Inferior parietal cortex (tissue), 1 donor: ENCODE results near the gene GPC6.

Experiments used
- DNase-seq: peaks from one replicate; pipeline ENCODE4 v3.0.0-alpha.2; 2016; ENCODE audit errors: extremely low spot score

GPC6 gene

DNA sequence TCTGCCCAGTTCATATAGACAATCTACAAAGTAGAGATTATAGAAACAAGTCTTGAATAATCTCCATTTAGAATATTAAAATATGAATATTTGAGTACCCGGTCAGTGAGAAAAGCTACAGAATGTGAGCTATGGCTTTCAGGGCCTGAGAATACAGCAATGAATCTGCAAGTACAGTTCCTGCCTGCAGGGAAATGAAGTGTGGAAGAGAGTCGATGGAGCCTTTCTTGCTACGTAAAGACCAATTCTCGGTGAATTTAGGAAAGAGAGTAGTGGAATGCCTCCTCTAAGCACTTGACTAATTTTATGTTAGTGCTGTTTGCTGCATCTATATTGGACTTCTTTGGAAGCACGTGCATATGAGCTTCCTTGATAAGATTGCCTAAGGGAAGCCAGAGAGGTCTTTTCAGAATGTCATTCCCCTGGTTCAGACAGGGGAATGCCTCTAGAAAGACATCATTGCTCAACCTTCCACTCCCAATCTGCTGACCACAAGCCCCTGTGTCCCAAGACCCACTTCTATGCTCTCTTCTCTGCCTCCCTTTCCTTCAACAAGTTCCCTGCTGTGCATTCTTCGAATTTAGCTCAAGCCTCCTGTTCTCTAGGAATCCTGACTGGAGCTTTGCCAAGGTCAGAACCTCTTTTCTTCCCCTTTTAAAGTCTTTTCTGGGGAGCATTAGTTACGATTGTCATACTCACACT, 41.9 kb downstream of the GPC6 start:
- DNase-seq = no peak

DNA sequence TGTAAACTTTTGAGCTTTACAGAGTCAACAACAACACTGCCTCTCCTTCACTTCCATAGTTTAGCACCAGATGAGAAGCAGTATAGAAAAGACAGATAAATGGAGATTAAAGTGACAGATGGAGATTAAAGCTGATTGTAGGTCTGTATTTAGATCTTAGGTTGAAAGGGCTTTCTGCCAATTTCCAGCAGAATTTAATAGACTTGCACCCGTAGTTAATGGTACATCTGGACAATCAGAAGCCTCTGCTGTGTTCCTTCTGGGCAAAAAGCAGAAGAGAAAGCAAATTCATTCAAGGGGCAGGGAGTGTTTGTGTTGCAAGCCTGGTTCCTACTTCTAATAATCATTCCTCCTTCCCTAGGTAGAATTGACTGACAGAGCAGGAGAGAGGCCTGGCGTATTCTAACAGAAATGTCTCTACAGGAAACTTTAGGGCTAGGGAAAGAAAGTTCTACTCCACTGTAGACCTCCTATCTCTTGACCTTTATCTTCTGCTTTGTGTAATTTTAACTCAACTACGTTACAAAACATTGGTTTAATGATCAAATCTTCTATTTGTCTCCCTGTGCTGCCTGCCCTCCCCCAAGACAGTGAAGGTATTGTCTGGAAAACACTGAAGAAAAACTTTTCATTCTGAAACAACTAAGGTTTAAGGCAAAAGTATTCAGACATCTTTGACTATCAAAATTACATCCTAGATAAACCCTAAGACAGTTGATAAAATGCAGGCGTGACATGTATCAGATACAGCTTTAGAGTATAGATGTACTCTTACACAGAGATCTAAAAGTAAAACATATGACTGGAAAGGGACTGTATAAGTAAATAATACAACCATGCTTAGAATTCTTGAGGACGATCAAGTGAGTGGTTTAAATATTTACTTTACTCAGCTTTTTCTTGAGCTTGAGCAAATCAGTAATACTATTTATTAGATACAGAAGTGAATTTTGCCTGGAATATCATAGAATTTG, 44.4 kb downstream of the GPC6 start:
- no peak for DNase-seq

DNA sequence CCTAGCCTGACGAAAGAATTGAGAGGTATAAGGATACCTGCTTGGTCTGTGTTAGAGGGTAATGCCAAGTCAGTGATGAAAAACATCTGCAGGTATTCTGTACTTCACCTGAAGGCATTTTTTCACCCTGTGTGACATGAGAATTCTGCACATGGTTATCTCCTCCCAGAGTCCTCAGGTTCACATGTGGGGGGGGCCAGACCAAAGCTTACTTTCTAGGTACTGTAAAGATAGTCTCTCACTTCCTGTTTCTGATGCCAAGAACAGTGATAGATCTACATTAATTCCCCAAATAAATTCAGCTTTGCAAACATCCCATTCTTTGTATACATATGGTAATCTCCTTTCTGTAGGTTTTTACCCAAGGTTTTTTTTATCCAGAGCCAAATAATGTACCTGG, 53.4 kb downstream of the GPC6 start:
- no peak for DNase-seq

DNA sequence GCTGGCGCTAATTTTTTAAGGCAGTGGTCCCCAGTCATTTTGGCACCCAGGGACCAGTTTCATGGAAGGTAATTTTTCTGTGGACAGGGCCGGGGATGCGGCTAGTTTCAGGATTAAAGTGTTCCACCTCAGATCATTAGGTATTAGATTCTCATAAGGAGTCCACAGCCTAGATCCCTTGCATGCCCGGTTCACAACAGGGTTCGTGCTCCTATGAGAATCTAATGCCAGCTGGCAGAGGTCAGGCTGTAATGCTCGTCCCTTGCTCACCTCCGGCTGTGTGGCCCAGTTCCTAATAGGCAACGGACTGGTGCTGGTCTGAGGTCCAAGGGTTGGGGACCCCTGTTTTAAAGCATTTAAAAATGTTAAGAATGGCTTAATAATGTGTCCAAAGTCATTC, 54.1 kb downstream of the GPC6 start:
- no peak for DNase-seq

DNA sequence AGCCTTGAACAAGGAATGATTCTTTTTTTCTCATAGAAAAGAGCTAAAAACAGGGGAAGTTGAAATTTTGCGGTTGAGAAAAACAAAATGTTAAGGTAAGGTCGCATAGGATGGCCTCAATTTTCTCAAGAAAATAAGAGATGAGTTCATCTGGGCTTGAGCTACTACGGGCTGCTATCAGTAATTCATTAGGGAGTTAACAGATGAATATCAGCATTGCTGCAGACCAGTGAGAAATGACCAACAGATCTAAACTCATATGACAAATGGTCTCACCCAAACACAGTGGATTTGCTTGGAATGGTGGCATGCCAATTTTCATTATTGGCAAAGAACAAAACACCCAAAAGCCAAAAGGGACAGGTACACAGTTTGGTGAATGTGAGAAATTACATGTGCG, 56.6 kb downstream of the GPC6 start:
- DNase-seq = no peak

DNA sequence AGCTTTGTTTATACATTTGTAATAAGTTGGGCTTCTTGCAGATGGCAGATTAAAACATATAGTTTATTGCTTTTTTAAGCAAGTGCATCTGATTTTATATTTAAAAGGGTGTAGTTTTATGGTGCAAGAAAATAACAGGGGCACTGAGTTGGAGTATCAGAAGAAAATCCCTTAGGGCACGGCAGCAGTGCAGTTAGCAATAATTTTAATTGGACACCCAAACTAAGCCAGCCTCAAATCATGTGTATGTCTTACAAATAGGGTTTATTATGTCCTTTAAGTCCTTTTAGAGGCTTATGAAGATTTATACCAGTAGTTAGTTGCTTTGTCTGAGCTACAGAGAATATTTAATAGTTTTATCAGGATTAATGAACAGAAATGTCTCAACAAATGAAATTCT, 57.5 kb downstream of the GPC6 start:
- DNase-seq = no peak

DNA sequence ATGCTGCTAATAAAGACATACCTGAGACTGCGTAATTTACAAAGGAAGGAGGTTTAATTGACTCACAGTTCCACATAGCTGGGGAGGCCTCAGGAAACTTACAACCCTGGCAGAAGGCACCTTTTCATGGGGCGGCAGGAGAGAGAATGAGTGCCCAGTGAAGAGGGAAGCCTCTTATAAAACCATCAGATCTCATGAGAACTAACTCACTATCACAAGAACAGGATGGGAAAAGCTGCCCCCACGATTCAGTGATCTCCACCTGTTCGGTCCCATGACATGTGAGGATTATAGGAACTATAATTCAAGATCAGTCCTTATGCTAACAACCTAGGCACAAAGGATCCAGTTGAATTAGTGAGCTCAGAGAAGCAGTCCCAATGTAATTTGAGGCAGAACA, 59.4 kb downstream of the GPC6 start:
- DNase-seq = no peak

DNA sequence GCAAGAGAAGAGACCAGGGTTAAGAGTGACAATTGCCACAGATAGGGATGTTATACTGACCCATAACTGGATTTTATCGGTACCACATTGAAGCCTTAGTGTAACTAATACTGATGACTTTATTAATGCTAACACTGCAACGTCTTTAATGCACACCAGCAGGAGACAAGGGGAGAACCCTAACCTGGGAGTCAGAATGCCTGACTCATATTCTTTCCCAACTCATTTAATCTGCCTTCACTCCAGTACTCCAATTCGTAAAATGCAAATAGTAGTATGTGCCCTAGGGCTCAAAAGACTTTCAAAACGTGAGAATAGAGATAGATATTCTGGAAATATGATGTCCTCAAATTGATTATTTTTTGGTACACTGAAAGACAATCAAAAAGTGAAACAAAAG, 62.4 kb downstream of the GPC6 start:
- no peak for DNase-seq

DNA sequence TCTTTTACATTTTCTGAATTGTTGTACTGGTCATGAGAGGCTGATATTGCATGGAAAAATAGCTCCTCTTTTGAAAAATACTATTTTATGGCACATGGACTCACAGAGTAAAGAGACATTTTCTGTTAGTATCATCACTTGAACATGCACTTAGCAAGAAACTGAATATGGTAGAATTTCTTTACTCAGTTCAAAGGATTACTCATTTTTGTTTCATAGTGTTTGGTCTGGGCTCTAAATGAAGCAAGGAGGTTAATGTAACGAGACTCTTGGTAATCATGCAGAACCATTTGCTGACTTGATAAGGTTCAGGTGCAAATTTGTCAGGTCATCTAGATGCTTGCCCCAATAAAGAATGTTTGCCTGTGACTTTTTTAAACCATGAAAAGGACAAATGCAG, 63.2 kb downstream of the GPC6 start:
- no peak for DNase-seq

DNA sequence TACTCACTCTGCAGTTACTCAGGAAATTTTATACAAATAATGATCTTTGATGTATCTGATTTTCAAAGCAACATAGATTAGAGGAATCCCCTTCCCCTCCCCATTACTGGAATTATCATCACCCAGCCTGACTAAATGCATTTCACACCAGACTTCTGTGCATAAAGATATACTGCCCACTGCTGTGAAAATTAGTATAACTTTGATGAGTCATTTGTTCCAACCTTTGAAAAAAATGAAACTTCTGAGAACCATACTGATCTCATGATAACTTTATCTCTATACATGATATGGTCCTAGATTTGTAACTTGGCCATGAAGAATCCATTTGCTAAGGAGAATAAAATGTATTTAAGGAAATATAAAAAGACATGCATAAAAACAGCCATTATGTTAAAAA, 63.9 kb downstream of the GPC6 start:
- peak; percentile 46 for DNase-seq

DNA sequence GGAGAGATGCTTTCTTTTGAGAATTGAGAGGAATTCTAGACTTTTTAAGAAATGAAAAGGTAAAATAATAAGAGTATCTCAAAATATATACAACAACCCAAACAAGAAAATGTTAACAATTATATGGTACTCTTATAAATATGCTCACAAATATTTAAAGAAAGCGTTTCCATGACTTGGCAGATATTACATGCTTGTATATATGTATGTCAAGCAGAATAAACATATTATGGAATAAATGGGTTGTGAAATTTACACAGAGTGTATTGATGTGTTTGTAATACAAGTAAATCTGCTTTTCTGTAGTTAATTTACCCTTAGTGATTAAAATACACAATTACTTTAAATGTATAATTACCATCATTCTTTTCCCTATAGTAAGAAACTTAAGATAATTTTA, 65.8 kb downstream of the GPC6 start:
- no peak for DNase-seq

DNA sequence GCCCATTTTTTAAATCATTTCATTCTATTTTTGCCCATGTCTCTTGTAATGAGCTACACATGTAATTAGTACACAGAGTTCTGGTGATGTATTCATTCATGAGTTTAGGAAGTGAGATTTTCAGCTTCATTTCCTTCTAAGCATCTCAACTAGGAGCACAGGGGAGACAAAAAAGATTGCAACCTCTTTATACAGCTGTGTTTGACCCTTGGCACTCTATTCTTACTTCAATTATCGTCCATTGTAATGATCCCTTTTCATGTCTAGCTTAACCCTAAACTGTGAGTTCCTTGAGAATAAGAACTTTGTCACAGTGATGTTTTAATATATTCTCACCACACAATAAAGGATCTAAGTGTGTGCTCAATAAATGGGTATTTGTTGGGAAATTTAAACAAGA, 67.1 kb downstream of the GPC6 start:
- DNase-seq = no peak

DNA sequence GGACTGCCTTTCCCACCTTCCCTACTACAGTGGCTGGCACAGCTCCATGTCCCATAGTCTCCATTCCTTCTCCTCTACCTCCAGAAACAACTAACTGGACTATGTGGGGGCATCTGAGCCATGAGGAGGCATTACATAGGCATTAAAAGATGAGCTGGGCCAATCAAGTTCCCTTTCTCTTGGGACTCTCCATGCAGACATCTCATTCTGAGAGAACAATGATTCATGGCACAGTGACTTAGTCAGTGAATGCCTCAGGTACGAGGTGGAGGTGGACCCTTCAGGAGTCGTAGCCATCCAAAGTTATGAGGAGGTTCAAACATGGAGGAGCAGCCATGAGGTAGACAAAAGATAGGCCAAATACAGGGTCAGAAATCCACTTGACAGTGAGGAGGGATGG, 70.0 kb downstream of the GPC6 start:
- DNase-seq = no peak

DNA sequence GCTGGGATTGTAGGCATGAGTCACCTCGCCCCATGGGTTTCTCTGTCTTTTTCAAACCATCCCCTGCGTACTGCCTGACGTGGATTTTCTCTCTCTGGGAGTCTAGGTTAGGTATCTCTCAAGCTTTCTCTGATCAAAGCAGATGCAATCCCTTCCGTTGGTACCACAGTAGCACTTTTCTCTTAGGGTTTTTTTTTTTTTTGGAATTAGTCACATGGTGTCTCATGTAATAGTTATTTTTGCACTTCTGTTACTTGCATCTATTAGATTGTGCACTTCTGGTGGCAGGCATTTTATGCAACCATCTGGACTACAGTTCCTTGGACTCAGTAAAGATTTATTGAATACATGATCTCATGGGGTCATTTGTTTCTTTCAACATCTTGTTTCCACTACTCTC, 72.1 kb downstream of the GPC6 start:
- DNase-seq = no peak

DNA sequence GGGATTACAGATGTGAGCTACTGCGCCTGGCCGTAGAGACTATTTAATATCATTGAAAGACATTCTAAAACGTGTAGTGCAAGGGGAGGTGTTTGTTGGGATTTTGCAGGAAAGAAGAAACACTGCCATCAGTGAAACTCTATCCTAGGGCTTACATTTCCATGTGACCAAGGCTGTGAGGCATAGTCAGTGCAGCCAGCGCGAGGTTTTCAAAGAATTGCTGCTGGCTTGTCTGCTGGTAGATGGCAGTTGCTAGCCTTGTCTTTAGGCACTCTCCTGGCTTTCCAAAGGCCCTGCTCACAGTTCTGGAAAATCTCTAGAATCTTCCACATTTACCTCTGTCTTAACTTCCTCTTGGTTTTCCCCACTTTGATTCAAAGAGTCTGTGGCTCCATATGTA, 77.5 kb downstream of the GPC6 start:
- DNase-seq = no peak

DNA sequence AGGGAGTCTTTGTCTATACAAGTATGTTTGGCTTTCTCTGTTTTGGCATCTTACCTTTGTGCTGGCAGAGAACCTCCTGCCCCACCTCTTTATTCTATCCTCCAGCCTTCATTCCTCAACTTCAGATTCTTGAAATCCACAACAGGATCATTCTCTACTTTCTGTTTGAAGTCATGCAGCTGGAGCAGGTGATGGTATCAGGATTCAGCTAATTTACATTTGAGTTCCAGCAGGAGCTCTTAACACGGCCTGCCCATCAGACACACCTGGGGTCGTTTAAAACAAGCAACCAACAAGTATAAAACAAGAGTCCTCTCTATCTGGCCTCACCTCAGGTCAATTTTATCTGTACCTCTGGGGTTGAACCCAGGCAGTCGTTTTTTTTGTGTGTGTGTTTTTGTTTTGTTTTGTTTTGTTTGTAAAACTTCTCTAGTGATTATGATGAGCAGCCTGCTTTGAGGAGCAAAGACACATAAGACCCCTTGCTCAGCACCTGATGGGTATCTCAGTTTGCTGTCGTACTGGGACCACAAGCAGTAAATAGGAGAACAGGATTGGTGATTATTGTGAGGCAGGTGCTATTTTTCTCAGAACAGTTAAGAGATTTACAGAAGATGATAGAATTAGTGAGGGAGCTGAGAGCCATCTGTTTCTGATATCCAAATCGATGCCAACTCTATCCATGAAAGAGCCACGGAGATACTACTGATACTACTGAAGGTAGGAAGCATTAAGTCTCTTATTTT, 78.4 kb downstream of the GPC6 start:
- DNase-seq = no peak

DNA sequence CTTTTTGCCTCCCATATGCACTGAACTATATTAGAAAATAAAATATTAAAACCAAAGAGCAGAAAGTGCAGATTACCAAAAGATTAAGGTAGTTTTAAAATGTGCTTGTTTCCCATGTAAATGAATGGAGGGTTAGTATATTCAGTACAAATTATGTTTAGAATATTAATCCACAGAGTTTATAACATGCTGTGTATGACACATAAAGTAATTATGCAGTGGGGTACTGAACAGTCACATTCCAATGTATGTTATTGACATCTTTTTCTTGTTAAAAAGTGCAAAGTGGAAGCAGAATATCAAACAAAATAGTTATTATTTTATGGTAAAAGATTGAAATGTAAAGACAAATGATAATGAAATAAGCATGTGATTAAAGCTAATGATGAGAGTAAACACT, 79.3 kb downstream of the GPC6 start:
- DNase-seq = no peak

DNA sequence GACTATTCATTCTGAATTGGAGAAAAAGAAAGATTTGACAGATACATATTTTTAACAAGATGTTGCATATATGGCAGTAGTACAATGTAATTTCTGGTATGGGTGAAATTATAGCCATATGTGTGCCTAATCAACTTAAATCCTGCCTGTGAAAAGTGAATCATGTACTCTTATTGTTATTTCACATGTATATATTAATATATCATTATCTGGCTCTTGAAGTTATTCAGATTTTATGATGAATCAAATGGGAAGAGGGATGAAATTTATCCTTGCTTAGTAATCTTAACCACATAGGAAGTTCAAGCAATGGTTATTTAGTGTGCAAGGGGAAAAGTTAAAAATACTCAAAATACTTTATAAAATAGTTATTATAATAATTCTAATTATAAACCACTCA, 80.5 kb downstream of the GPC6 start:
- DNase-seq = no peak

DNA sequence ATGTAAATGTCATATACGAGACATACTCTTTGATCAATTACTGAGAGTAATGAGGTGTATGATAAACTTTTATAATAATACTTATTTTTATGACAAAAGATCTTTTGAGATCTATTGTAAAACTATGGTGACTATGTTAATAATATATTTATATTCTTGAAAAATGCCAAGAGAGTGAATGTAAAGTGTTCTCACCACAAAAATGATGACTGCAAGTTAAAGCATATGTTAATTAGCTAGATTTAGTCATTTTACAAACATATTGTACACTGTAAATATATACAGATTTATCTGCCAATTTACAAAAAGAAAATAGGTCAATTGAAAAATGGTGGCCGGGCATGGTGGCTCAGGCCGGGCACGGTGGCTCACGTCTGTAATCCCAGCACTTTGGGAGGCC, 81.0 kb downstream of the GPC6 start:
- DNase-seq = no peak

DNA sequence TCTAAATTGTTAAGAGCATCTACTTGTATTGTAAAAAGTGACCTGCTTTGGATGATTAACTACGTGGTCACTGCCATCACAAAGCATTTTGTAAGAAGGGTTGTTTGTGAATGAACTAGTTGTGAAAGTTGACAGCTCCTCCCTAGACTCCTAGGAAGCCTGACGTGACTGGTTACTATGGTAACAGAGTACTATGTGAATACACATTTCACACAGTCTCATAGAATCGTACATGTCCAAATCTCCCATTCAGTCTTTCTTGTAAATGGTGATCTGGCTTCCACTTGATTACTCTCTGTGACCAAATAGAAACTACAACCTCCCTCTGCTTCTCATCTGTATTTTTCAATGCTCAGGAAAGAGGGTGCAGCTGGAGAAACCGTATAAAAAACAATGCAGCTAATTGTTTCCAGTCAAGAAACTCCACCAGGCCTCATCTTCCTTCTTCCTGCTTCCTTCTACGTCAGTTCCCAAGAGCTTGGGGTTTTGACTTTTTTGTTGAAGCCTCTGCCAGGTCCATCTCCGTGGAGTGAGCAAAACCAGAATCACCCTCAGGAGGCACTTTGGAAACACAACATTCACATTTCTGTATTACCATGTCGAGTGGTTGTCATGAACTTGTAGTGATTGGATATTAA, 83.4 kb downstream of the GPC6 start:
- DNase-seq = no peak

DNA sequence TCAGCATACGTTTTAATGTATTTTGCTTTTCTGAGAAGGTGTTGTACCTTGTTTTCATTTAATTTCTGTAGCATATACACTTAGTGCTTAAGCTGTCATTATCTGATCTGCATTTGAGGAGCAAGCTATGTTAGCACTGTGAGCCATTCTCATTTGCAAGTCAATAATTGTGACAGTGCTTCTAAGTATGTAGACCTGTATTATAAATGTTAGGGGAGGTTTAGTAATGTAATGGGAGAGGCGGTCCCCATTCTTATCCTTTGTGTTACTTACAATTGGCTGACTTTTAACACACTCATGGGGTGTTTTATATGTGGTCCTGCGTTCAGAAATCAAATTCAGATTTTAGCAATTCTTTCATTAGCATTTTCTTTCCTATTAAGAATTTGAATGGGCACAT, 90.2 kb downstream of the GPC6 start:
- DNase-seq = no peak
